HG02798 (cell line): ENCODE data around the gene SULT1A1.
"Not testable (repeated sequence)": the region's sequence is repeated elsewhere in the genome, so short reads cannot be mapped to it uniquely, and the experiment has no call there.

Source experiments
- ATAC-seq: cut with Tn5 transposase; IDR thresholded peaks from one replicate; pipeline ENCODE4 v1.9.1; 2021; ENCODE audit warnings: mild to moderate bottlenecking; ENCODE audit not compliant: unreplicated experiment, poor library complexity

Gene SULT1A1

GRCh38 chr16:28609631-28610594 lies at the start of gene SULT1A1:
Gene SULT1A1, minus strand, starts transcription at chr16:28610044. Its CDS starts 1,189 bp downstream, at chr16:28608855.
- no peak for ATAC-seq

GRCh38 chr16:28639959-28640358 lies 30.1 kb upstream of the SULT1A1 start:
- ATAC-seq, result not testable (repeated sequence)

GRCh38 chr16:28638359-28638758 lies 28.5 kb upstream of the SULT1A1 start:
- not testable (repeated sequence) for ATAC-seq

GRCh38 chr16:28637765-28638164 lies 27.9 kb upstream of the SULT1A1 start, which contains the start of gene NPIPB8:
Gene NPIPB8, plus strand, starts transcription at chr16:28638065. Its CDS starts 296 bp downstream, at chr16:28638361.
- ATAC-seq, result not testable (repeated sequence)

GRCh38 chr16:28636093-28636823 lies 26.4 kb upstream of the SULT1A1 start:
- ATAC-seq, result not testable (repeated sequence)

- not testable (repeated sequence) for ATAC-seq
These were observed 21.1 kb upstream of the SULT1A1 start for GRCh38 chr16:28630905-28631304.

GRCh38 chr16:28623172-28623711 lies 13.4 kb upstream of the SULT1A1 start:
- no peak for ATAC-seq

GRCh38 chr16:28622532-28623171 lies 12.8 kb upstream of the SULT1A1 start:
- ATAC-seq, result not testable (repeated sequence)

- ATAC-seq, result no peak
These were observed 11.8 kb upstream of the SULT1A1 start for GRCh38 chr16:28621481-28622155.

GRCh38 chr16:28620316-28620715 lies 10.5 kb upstream of the SULT1A1 start:
- not testable (repeated sequence) for ATAC-seq

GRCh38 chr16:28617874-28618273 lies 8.0 kb upstream of the SULT1A1 start:
- no peak for ATAC-seq

- no peak for ATAC-seq
These were observed 6.8 kb upstream of the SULT1A1 start for GRCh38 chr16:28616636-28617035.

GRCh38 chr16:28616224-28616577 lies 6.4 kb upstream of the SULT1A1 start:
- ATAC-seq, result not testable (repeated sequence)

GRCh38 chr16:28615486-28616223 lies 5.8 kb upstream of the SULT1A1 start:
- ATAC-seq, result not testable (repeated sequence)

- ATAC-seq, result not testable (repeated sequence)
These were observed 4.7 kb upstream of the SULT1A1 start for GRCh38 chr16:28614561-28614960.

- ATAC-seq, result not testable (repeated sequence)
These were observed 4.1 kb upstream of the SULT1A1 start for GRCh38 chr16:28613912-28614311.

- peak; percentile 50 for ATAC-seq
These were observed 2.8 kb upstream of the SULT1A1 start for GRCh38 chr16:28612359-28613280.

GRCh38 chr16:28610595-28611191 lies 849 bp upstream of the SULT1A1 start:
- ATAC-seq, result no peak
